ENCODE results near the gene PAQR7.

Gene PAQR7

GRCh38 chr1:25833158-25833557, 42.4 kb downstream of the PAQR7 start:
- Histone ChIP-seq H3K36me3 (ENCODE audit: insufficient read depth) (peaks cover 3% of the 10 kb centered on the region; the same call in 1 of the 2 replicates), H3K4me2 (no peak overlapping the region), H3K79me2 (ENCODE audit: insufficient read depth, low read depth) (no peaks in the 10 kb centered on the region), H3K4me1 (ENCODE audit: low read depth, poor library complexity, severe bottlenecking) (no peaks in the 10 kb centered on the region), H3K27me3 (ENCODE audit: insufficient read depth, low read depth) (no peaks in the 10 kb centered on the region), H3K9ac (no peak overlapping the region), H4K20me1 (ENCODE audit: insufficient read depth) (no peaks in the 10 kb centered on the region), H2AFZ (ENCODE audit: low read depth) (no peak overlapping the region), H3K27ac (no peak overlapping the region), H3K4me3 (IDR thresholded peaks at IDR 0.05; ENCODE audit: insufficient read depth, low read depth, low read length) (no peak overlapping the region)
- TF ChIP-seq CTCF (conservative IDR thresholded peaks at IDR 0.05; ENCODE audit: low read depth, low read length): no peak

GRCh38 chr1:25832336-25833037, 43.0 kb downstream of the PAQR7 start:
- Histone ChIP-seq H3K9ac (no peak overlapping the region), H4K20me1 (ENCODE audit: insufficient read depth) (no peaks in the 10 kb centered on the region), H2AFZ (ENCODE audit: low read depth) (no peak overlapping the region), H3K27me3 (ENCODE audit: insufficient read depth, low read depth) (no peaks in the 10 kb centered on the region), H3K79me2 (ENCODE audit: insufficient read depth, low read depth) (no peaks in the 10 kb centered on the region), H3K4me2 (no peak overlapping the region), H3K36me3 (ENCODE audit: insufficient read depth) (peaks cover 3% of the 10 kb centered on the region; the same call in 1 of the 2 replicates), H3K4me3 (IDR thresholded peaks at IDR 0.05; ENCODE audit: insufficient read depth, low read depth, low read length) (no peak overlapping the region), H3K27ac (no peak overlapping the region), H3K4me1 (ENCODE audit: low read depth, poor library complexity, severe bottlenecking) (no peaks in the 10 kb centered on the region)
- no peak for TF ChIP-seq CTCF (conservative IDR thresholded peaks at IDR 0.05; ENCODE audit: low read depth, low read length)

GRCh38 chr1:25831569-25832196, 43.8 kb downstream of the PAQR7 start:
- no peak overlapping the region for H3K4me2 ChIP-seq
- no peak overlapping the region for H3K9ac ChIP-seq
- no peak for TF ChIP-seq CTCF (conservative IDR thresholded peaks at IDR 0.05; ENCODE audit: low read depth, low read length)
- no peaks in the 10 kb centered on the region for H3K27me3 ChIP-seq (ENCODE audit: insufficient read depth, low read depth)
- H3K36me3 ChIP-seq (ENCODE audit: insufficient read depth): peaks cover 3% of the 10 kb centered on the region; the same call in 1 of the 2 replicates
- no peak overlapping the region for H3K4me3 ChIP-seq (IDR thresholded peaks at IDR 0.05; ENCODE audit: insufficient read depth, low read depth, low read length)
- H3K27ac ChIP-seq: no peak overlapping the region
- no peak overlapping the region for H2AFZ ChIP-seq (ENCODE audit: low read depth)
- H4K20me1 ChIP-seq (ENCODE audit: insufficient read depth): no peaks in the 10 kb centered on the region
- H3K4me1 ChIP-seq (ENCODE audit: low read depth, poor library complexity, severe bottlenecking): no peaks in the 10 kb centered on the region
- H3K79me2 ChIP-seq (ENCODE audit: insufficient read depth, low read depth): no peaks in the 10 kb centered on the region

- Histone ChIP-seq H3K9ac (no peak overlapping the region), H3K36me3 (ENCODE audit: insufficient read depth) (no peaks in the 10 kb centered on the region), H3K4me1 (ENCODE audit: low read depth, poor library complexity, severe bottlenecking) (peaks cover 8% of the 10 kb centered on the region), H3K27ac (no peak overlapping the region), H3K27me3 (ENCODE audit: insufficient read depth, low read depth) (no peaks in the 10 kb centered on the region), H3K4me3 (IDR thresholded peaks at IDR 0.05; ENCODE audit: insufficient read depth, low read depth, low read length) (no peak overlapping the region), H3K4me2 (no peak overlapping the region), H2AFZ (ENCODE audit: low read depth) (no peak overlapping the region), H3K79me2 (ENCODE audit: insufficient read depth, low read depth) (no peaks in the 10 kb centered on the region), H4K20me1 (ENCODE audit: insufficient read depth) (no peaks in the 10 kb centered on the region)
- no peak for TF ChIP-seq CTCF (conservative IDR thresholded peaks at IDR 0.05; ENCODE audit: low read depth, low read length)
Measured at GRCh38 chr1:25829046-25829445, 46.5 kb downstream of the PAQR7 start.
